HG03432 (cell line): Measurements from ENCODE around the gene ESD.
"Not testable (repeated sequence)": the region's sequence is repeated elsewhere in the genome, so short reads cannot be mapped to it uniquely, and the experiment has no call there.

ENCODE experiments used
- ATAC-seq: cut with Tn5 transposase; IDR thresholded peaks from one replicate; pipeline ENCODE4 v1.9.1; 2021; ENCODE audit warnings: mild to moderate bottlenecking, moderate library complexity; ENCODE audit not compliant: unreplicated experiment

The ESD gene

GRCh38 chr13:46796515-46797474 is at the start of gene ESD:
TSS of gene ESD (minus strand) at chr13:46797161. CDS start at chr13:46791413, 5,748 bp downstream.
- ATAC-seq: peak; percentile 96

- no peak for ATAC-seq
Measured at GRCh38 chr13:46846726-46847125, 49.8 kb upstream of the ESD start.

- no peak for ATAC-seq
Measured at GRCh38 chr13:46845146-46845545, 48.2 kb upstream of the ESD start.

GRCh38 chr13:46844431-46844830 is 47.5 kb upstream of the ESD start:
- ATAC-seq: no peak

GRCh38 chr13:46839399-46839798 is 42.4 kb upstream of the ESD start:
- ATAC-seq: no peak

- no peak for ATAC-seq
Measured at GRCh38 chr13:46834657-46835056, 37.7 kb upstream of the ESD start.

GRCh38 chr13:46831588-46832194 is 34.7 kb upstream of the ESD start:
- ATAC-seq: no peak

GRCh38 chr13:46830405-46831005 is 33.5 kb upstream of the ESD start:
- ATAC-seq: no peak

- no peak for ATAC-seq
Measured at GRCh38 chr13:46822551-46822950, 25.6 kb upstream of the ESD start.

GRCh38 chr13:46817838-46818476 is 21.0 kb upstream of the ESD start:
- no peak for ATAC-seq

GRCh38 chr13:46817095-46817494 is 20.1 kb upstream of the ESD start:
- ATAC-seq: no peak

GRCh38 chr13:46816371-46816770 is 19.4 kb upstream of the ESD start:
- no peak for ATAC-seq

GRCh38 chr13:46812301-46812797 is 15.4 kb upstream of the ESD start:
- no peak for ATAC-seq

- ATAC-seq: no peak
Measured at GRCh38 chr13:46810440-46810839, 13.5 kb upstream of the ESD start.

- not testable (repeated sequence) for ATAC-seq
Measured at GRCh38 chr13:46804921-46805320, 8.0 kb upstream of the ESD start.

- no peak for ATAC-seq
Measured at GRCh38 chr13:46804391-46804815, 7.4 kb upstream of the ESD start.

GRCh38 chr13:46803586-46803985 is 6.6 kb upstream of the ESD start:
- ATAC-seq: no peak

- ATAC-seq: no peak
Measured at GRCh38 chr13:46801858-46802257, 4.9 kb upstream of the ESD start.

- ATAC-seq: no peak
Measured at GRCh38 chr13:46799139-46799538, 2.2 kb upstream of the ESD start.

- no peak for ATAC-seq
Measured at GRCh38 chr13:46797501-46798237, 708 bp upstream of the ESD start.
